Pancreas (tissue), 10 donors: ENCODE results near the gene TFDP3. TPM values are rescaled to one million over a fixed set of nuclear protein-coding genes. Genes with fewer than 3 reads are reported as not detected.

ENCODE experiments used
- ATAC-seq, 4 donors: fragments of 200-7000 bp; cut with Tn5 transposase; one replicate each; pipeline versions ENCODE4 v1.8.0 to v1.9.1; 2020; ENCODE audit warnings: mild to moderate bottlenecking in 4 of 4, moderate library complexity in 4 of 4
- DNase-seq, 6 donors: peaks; one replicate each; pipeline ENCODE4 v3.0.0-alpha.2; 2020
- FAIRE-seq: peaks from 2 replicates; lab custom pipeline; 2012; peaks lifted over from hg19 to GRCh38; lab: Jason Lieb, UNC
- H3K27ac ChIP-seq, 4 donors: fragments of 200-600 bp; sonication (generic); 1 replicate in 3 of 4; 2 replicates in 1 of 4; pipeline versions ENCODE4 v1.5.0 to v1.8.0; 2020
- H3K27me3 ChIP-seq, 4 donors: fragments of 200-600 bp; one replicate each; pipeline ENCODE4 v1.8.0; 2021
- H3K36me3 ChIP-seq, 3 donors: fragments of 200-600 bp; sonication (generic) in 1 of 3; one replicate each; pipeline versions ENCODE4 v1.5.0 to v1.8.0; 2020 to 2021
- H3K4me1 ChIP-seq, 3 donors: fragments of 200-600 bp; one replicate each; pipeline ENCODE4 v1.8.0; 2021
- H3K4me3 ChIP-seq, 4 donors: fragments of 200-600 bp; sonication (generic) in 2 of 4; one replicate each; pipeline versions ENCODE4 v1.5.0 to v1.8.0; 2020 to 2021
- H3K9me3 ChIP-seq, 4 donors: fragments of 200-600 bp; one replicate each; pipeline ENCODE4 v1.8.0; 2021
- WGBS, 2 donors: extraction: QIAGEN DNeasy Blood & Tissue Kit; methylation state at CpG; one replicate each; pipeline ENCODE4 v1.1.7; 2013; 5-methylcytosine and 5-hydroxymethylcytosine counted together
- intact Hi-C, 3 donors: fragments of 100-400 bp; cut with DNase I; formaldehyde crosslinking; loops; one replicate each; pipeline versions ENCODE4 v1.11.1 to v1.14.2; 2022
- polyA plus RNA-seq, 2 donors: library from polyadenylated mRNA; stranded (reverse); fragments of 200-250 nt; gene quantifications; one replicate each; pipeline ENCODE4 v1.2.3, GENCODE V29; 2013
- total RNA-seq, 6 donors: library from RNA; stranded (reverse); fragmentation: NEBNext Ultra II Directional in 4 of 6; extraction: Animal tissue kit (Norgen Biotek cat#: 25700) in 4 of 6; gene quantifications; one replicate each; pipeline versions ENCODE4 v1.2.1 to v1.2.4, GENCODE V29; 2021 to 2023
- TF ChIP-seq, protein P1 (sequence below), 4 donors: fragments of 200-600 bp; sonication (generic) in 3 of 4; IDR thresholded peaks; one replicate each; pipeline versions ENCODE4 v1.5.0 to v1.8.0; 2021; ENCODE audit warnings: antibody characterized with exemption in 4 of 4
- donor health status: healthy with polysubstance abuse.
- donor health status: DM: no; HTN: no; CAD: no; lungs with moderate emphysema.
- donor health status: DM: no; HTN: no; CAD: no.
- donor health status: control.
- donor health status: control.
- donor health status: Bipolar disorder and iron deficiency.
- donor health status: DM: yes; HTN: yes; CAD: no.
- donor health status: DM: no; HTN: no; CAD: no.
- donor health status: DM: no; HTN: no; CAD: no.
- donor health status: DM: yes; HTN: yes; CAD: no.

The TFDP3 gene
- total and polyA plus RNA-seq, 8 donors, result not detected

DNA sequence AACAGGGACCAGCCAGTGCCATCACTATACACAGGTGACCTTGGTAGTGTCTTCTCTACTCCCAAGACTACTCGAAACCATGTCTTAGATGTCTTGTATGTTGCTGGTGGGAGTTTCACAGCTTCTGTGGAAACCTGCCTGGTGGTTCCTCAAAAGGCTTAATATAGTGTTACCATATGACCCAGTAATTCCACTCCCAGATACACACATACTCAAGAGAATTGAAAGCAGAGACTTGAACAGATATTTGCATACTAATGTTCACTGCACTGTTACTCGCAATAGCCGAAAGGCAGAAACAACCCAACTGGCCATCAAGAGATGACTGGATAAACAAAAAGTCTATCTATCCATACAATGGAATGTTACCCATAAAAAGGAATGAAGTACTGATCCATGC is 3.1 kb downstream of the TFDP3 start:
- H3K9me3 ChIP-seq, result no peaks in the 10 kb centered on the region
- intact Hi-C loops, result no loop called here
- WGBS, 2 donors, result 83 to 84% methylated on average over 3 of the region's 3 CpGs
- DNase-seq, result no peak
- TF ChIP-seq, protein P1, sequence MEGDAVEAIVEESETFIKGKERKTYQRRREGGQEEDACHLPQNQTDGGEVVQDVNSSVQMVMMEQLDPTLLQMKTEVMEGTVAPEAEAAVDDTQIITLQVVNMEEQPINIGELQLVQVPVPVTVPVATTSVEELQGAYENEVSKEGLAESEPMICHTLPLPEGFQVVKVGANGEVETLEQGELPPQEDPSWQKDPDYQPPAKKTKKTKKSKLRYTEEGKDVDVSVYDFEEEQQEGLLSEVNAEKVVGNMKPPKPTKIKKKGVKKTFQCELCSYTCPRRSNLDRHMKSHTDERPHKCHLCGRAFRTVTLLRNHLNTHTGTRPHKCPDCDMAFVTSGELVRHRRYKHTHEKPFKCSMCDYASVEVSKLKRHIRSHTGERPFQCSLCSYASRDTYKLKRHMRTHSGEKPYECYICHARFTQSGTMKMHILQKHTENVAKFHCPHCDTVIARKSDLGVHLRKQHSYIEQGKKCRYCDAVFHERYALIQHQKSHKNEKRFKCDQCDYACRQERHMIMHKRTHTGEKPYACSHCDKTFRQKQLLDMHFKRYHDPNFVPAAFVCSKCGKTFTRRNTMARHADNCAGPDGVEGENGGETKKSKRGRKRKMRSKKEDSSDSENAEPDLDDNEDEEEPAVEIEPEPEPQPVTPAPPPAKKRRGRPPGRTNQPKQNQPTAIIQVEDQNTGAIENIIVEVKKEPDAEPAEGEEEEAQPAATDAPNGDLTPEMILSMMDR (IDR thresholded peaks at IDR 0.05), result no peak
- no peak for FAIRE-seq
- no peaks in the 10 kb centered on the region for H3K36me3 ChIP-seq
- H3K4me1 ChIP-seq, result no peaks in the 10 kb centered on the region
- no peak overlapping the region for H3K27ac ChIP-seq
- no peak for ATAC-seq
- peaks cover 0 to 6% (median 0%) of the 10 kb centered on the region in 4 donors for H3K27me3 ChIP-seq
- no peak overlapping the region for H3K4me3 ChIP-seq

DNA sequence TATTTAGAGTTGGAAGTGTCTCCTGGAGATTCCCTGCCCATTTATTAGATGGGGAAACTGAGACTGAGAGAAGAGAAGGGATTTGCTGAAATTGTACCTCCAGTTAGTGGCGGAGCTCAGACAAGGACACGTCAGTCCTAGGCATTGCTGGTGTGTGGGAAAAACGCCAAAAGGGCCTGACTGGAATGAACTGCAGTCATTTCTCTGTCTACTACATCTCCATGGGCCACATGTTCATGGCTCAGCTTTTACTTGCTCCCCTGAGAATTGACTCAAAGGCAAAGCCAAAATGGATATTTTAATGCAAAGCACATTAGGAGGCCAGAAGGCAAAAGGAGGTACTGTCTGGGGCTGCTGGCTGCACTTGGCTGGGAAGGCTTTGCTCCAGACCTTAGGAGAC is 3.9 kb downstream of the TFDP3 start:
- Histone ChIP-seq H3K27me3 (peaks cover 0 to 6% (median 0%) of the 10 kb centered on the region in 4 donors), H3K4me1 (no peaks in the 10 kb centered on the region), H3K36me3 (no peaks in the 10 kb centered on the region), H3K4me3 (no peak overlapping the region), H3K9me3 (no peaks in the 10 kb centered on the region), H3K27ac (no peak overlapping the region)
- intact Hi-C loops, result no loop called here
- ATAC-seq, result no peak
- no peak for DNase-seq
- FAIRE-seq, result no peak
- WGBS, 2 donors, result 51 to 55% methylated on average over 3 of the region's 3 CpGs
- TF ChIP-seq, protein P1 (IDR thresholded peaks at IDR 0.05), result no peak

DNA sequence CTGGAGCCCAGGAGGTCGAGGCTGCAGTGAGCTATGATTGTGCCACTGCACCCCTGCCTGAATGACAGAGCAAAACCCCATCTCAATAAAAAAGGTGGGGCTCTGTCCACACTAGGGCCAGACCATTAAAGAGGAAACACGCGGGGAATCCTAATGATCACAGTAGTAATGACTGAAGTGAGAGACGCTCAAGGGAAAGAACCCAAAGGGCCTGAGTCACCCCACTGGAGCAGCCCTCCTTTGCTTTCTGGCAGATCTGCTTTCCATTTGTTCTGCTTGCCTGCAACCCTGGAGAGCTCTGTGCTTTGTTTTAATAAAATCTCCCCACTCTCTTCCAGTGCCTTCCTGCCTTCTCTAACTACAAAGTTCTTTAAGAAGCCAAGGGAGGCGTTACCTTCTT is 5.0 kb downstream of the TFDP3 start:
- H3K9me3 ChIP-seq, result no peaks in the 10 kb centered on the region
- intact Hi-C loops, result no loop called here
- no peaks in the 10 kb centered on the region for H3K36me3 ChIP-seq
- WGBS, 2 donors, result 73 to 81% methylated on average over 5 of the region's 5 CpGs
- DNase-seq (no peak), ATAC-seq (no peak), FAIRE-seq (no peak)
- TF ChIP-seq, protein P1 (IDR thresholded peaks at IDR 0.05), result no peak
- peaks cover 0 to 6% (median 0%) of the 10 kb centered on the region in 4 donors for H3K27me3 ChIP-seq
- H3K4me3 ChIP-seq, result no peak overlapping the region
- no peaks in the 10 kb centered on the region for H3K4me1 ChIP-seq
- H3K27ac ChIP-seq, result no peak overlapping the region

DNA sequence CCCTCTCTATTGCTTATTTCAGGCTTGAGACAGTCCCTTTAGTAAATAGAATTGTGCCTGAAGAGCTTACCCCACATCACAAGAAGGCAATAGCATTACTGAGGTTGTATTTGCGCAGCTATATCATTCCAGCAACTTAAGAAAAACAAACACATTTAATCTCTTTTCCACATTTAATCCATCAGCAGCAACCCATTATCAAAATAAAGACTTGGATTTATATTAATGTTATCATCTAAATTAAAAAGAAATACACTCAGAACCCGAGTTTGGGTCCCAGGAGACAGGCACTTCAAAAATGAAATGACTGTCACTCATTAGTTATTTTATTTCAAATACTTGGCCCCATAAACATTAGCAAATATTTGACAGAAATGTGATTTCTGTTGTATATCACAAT is 10.4 kb downstream of the TFDP3 start:
- 54 to 60% methylated on average over 2 of the region's 2 CpGs for WGBS, 2 donors
- intact Hi-C loops, result no loop called here
- no peak overlapping the region for H3K27ac ChIP-seq
- H3K27me3 ChIP-seq, result peaks cover 0 to 13% (median 3%) of the 10 kb centered on the region in 4 donors
- ATAC-seq, result no peak
- TF ChIP-seq, protein P1 (IDR thresholded peaks at IDR 0.05), result no peak
- no peak overlapping the region for H3K4me3 ChIP-seq
- H3K9me3 ChIP-seq, result no peaks in the 10 kb centered on the region
- DNase-seq, result no peak
- no peak for FAIRE-seq
- H3K4me1 ChIP-seq, result no peaks in the 10 kb centered on the region
- no peaks in the 10 kb centered on the region for H3K36me3 ChIP-seq

DNA sequence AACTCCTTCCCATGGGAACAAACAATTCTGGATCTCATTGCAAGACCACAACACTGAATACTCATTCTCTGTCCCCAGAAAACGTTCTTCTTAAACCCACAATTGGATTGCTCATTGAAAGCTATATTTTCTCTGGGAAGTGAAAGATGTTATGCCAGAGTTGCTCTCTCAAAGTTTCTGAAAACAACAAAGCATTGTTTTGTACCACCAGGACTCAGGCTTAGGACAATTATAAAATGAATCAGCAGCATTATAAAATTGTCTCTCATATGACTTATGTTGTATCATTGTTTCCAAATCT is 26.5 kb downstream of the TFDP3 start:
- 0 to 11% methylated on average over 1 of the region's 1 CpG for WGBS, 2 donors
- peaks cover 0 to 6% (median 0%) of the 10 kb centered on the region in 4 donors for H3K27me3 ChIP-seq
- no peak for FAIRE-seq
- H3K36me3 ChIP-seq, result no peaks in the 10 kb centered on the region
- no peak for ATAC-seq
- no peak overlapping the region for H3K4me3 ChIP-seq
- no peaks in the 10 kb centered on the region for H3K4me1 ChIP-seq
- no peak overlapping the region for H3K27ac ChIP-seq
- no peak for DNase-seq
- intact Hi-C loops, result no loop called here
- H3K9me3 ChIP-seq, result no peaks in the 10 kb centered on the region
- TF ChIP-seq, protein P1 (IDR thresholded peaks at IDR 0.05), result no peak
